Measurements from ENCODE around the gene DCBLD2. TPM values are rescaled to one million over a fixed set of nuclear protein-coding genes. Genes with fewer than 3 reads are reported as not detected.

DCBLD2 gene
- total and polyA plus RNA-seq, 11 donors = 10.9 to 76.6 (median 62.0) TPM

GRCh38 chr3:98764472-98764884 is 137.0 kb downstream of the DCBLD2 start:
- Histone ChIP-seq H3K9me3 (no peaks in the 10 kb centered on the region), H3K4me1 (peaks cover 7 to 98% (median 86%) of the 10 kb centered on the region in 12 donors), H3K36me3 (peaks cover 0 to 6% (median 0%) of the 10 kb centered on the region in 9 donors), H3K27ac (peak overlapping the region in 11 of 12 donors; percentile 6 to 82 (median 66)), H3K4me3 (peak overlapping the region in 7 of 12 donors; percentile 4 to 55 (median 13)), H3K27me3 (no peaks in the 10 kb centered on the region)
- TF ChIP-seq POLR2A (IDR thresholded peaks at IDR 0.05) (no peak), CTCF (IDR thresholded peaks at IDR 0.05) (no peak)
- no peak for DNase-seq
- ATAC-seq = peak in 2 of 4 donors; percentile 43 to 45
- intact Hi-C loops (cut with DNase I) = loop anchor here in 1 of 10 donors (2.0 kb wide), 1 partner anchor 32 kb away; no protein-coding TSS in a partner anchor
- 11 to 23% (median 18%) methylated on average over 4 of the region's 4 CpGs for whole genome bisulfite sequencing, 4 donors

GRCh38 chr3:98763819-98764418 is 137.6 kb downstream of the DCBLD2 start:
- Histone ChIP-seq H3K27me3 (no peaks in the 10 kb centered on the region), H3K9me3 (no peaks in the 10 kb centered on the region), H3K27ac (peak overlapping the region; percentile 2 to 82 (median 62)), H3K4me3 (peak overlapping the region in 7 of 12 donors; percentile 4 to 55 (median 13)), H3K36me3 (peaks cover 0 to 4% (median 0%) of the 10 kb centered on the region in 9 donors), H3K4me1 (peaks cover 6 to 93% (median 83%) of the 10 kb centered on the region in 12 donors)
- DNase-seq = no peak
- no peak for TF ChIP-seq POLR2A (IDR thresholded peaks at IDR 0.05)
- TF ChIP-seq CTCF (IDR thresholded peaks at IDR 0.05) = no peak
- ATAC-seq = peak; percentile 3 to 19 (median 7)
- WGBS, 4 donors = 30 to 43% (median 38%) methylated on average over 5 of the region's 5 CpGs
- intact Hi-C loops (cut with DNase I) = loop anchor here in 1 of 10 donors (2.0 kb wide), 1 partner anchor 31 kb away; no protein-coding TSS in a partner anchor

- TF ChIP-seq CTCF (IDR thresholded peaks at IDR 0.05) (no peak), POLR2A (IDR thresholded peaks at IDR 0.05) (no peak)
- WGBS, 4 donors = 8 to 21% (median 13%) methylated on average over 1 of the region's 1 CpG
These were observed 138.4 kb downstream of the DCBLD2 start, which contains the start of gene ST3GAL6 for GRCh38 chr3:98763076-98763475. TSS of gene ST3GAL6 (plus strand) at chr3:98763340. CDS start at chr3:98768441, 5,101 bp downstream.

GRCh38 chr3:98761643-98762229 is 139.8 kb downstream of the DCBLD2 start:
- WGBS, 4 donors = 28 to 35% (median 32%) methylated on average over 2 of the region's 2 CpGs
- intact Hi-C loops (cut with DNase I) = no loop called here
- Histone ChIP-seq H3K9me3 (no peaks in the 10 kb centered on the region), H3K4me3 (no peak overlapping the region), H3K4me1 (peaks cover 6 to 88% (median 72%) of the 10 kb centered on the region in 12 donors), H3K27me3 (no peaks in the 10 kb centered on the region), H3K27ac (peak overlapping the region; percentile 19 to 82 (median 51)), H3K36me3 (peaks cover 0 to 3% (median 0%) of the 10 kb centered on the region in 9 donors)
- DNase-seq (no peak), ATAC-seq (peak in 3 of 4 donors; percentile 41 to 48 (median 43))
- TF ChIP-seq POLR2A (IDR thresholded peaks at IDR 0.05) (no peak), CTCF (IDR thresholded peaks at IDR 0.05) (no peak)

More at GRCh38 chr3:98763076-98763475, 138.4 kb downstream of the DCBLD2 start, which contains the start of gene ST3GAL6:
- Histone ChIP-seq H3K4me1 (peaks cover 6 to 91% (median 80%) of the 10 kb centered on the region in 12 donors), H3K36me3 (no peaks in the 10 kb centered on the region), H3K27ac (peak within 1 kb of the TSS; percentile 2 to 82 (median 62)), H3K9me3 (no peaks in the 10 kb centered on the region), H3K27me3 (no peaks in the 10 kb centered on the region), H3K4me3 (peak within 1 kb of the TSS in 7 of 12 donors; percentile 4 to 55 (median 13))
- ATAC-seq = peak; percentile 23 to 67 (median 56)
- intact Hi-C loops (cut with DNase I) = no loop called here
- peak in 1 of 5 donors; percentile 52 for DNase-seq

Measured in heart left ventricle (tissue), 16 donors.